ENCODE data around the gene GJA4. TPM values are rescaled to one million over a fixed set of nuclear protein-coding genes. Genes with fewer than 3 reads are reported as not detected.

Gene GJA4
- total RNA-seq, 1 experiment from 2014 or later, result not detected

GRCh38 chr1:34779005-34779404 lies 13.8 kb upstream of the GJA4 start:
- Histone ChIP-seq H4K20me1 (ENCODE audit: low read length) (no peaks in the 10 kb centered on the region), H3K4me3 (ENCODE audit: low read length) (peak overlapping the region; percentile 15; the same call in 1 of the 2 replicates), H3K27me3 (ENCODE audit: low read length) (no peaks in the 10 kb centered on the region), H3K9ac (ENCODE audit: low read length) (0 out of 2 replicates have a peak overlapping the region, but pooled peaks have one; percentile 14), H3K27ac (ENCODE audit: low read length) (peak overlapping the region; percentile 94), H3K36me3 (ENCODE audit: low read depth, low read length) (peaks cover 2% of the 10 kb centered on the region; the same call in 1 of the 2 replicates), H3K9me3 (ENCODE audit: low read length) (no peaks in the 10 kb centered on the region), H3K79me2 (ENCODE audit: low read length) (peaks cover 41% of the 10 kb centered on the region), H3F3A (ENCODE audit: low read length, unreplicated experiment) (no peaks in the 10 kb centered on the region), H2AFZ (ENCODE audit: low read length) (no peak overlapping the region), H3K4me2 (ENCODE audit: low read length) (peak overlapping the region; percentile 66), H3K4me1 (ENCODE audit: insufficient read depth, low read length) (peaks cover 51% of the 10 kb centered on the region), H3K9me2 (replicated peaks; ENCODE audit: low read length) (no peaks in the 10 kb centered on the region)
- intact Hi-C loops (cut with micrococcal nuclease), result loop anchor here (2.0 kb wide), 1 partner anchor 16 kb away; no protein-coding TSS in a partner anchor
- ATAC-seq (no peak), DNase-seq (no peak)
- no TSS peak for BruUV-seq (replicated peaks)
- ChIA-PET POLR2A (ENCODE audit: unreplicated experiment) (interaction anchor here (0.8 kb wide), 1 partner anchor 16 kb away, joined by 3 read pairs; no protein-coding TSS in a partner anchor), CTCF (interaction anchor here (1.2 kb wide), 1 partner anchor 26 kb away, joined by 4 read pairs; no protein-coding TSS in a partner anchor)
- TF ChIP-seq CTCF (conservative IDR thresholded peaks at IDR 0.05; ENCODE audit: low read depth, low read length) (no peak), EZH2 (IDR thresholded peaks at IDR 0.05; ENCODE audit: low read length, unreplicated experiment) (no peak), EZH2phosphoT487 (IDR thresholded peaks at IDR 0.05; ENCODE audit: borderline replicate concordance, low read length) (no peak)

GRCh38 chr1:34779526-34779925 lies 13.3 kb upstream of the GJA4 start:
- intact Hi-C loops (cut with micrococcal nuclease), result loop anchor here (2.0 kb wide), 1 partner anchor 17 kb away; no protein-coding TSS in a partner anchor
- CTCF ChIA-PET, result interaction anchor here (1.2 kb wide), 1 partner anchor 26 kb away, joined by 4 read pairs; no protein-coding TSS in a partner anchor

More at GRCh38 chr1:34779526-34779925, 13.3 kb upstream of the GJA4 start:
- POLR2A ChIA-PET (ENCODE audit: unreplicated experiment), result interaction anchor here (0.8 kb wide), 1 partner anchor 17 kb away, joined by 3 read pairs; no protein-coding TSS in a partner anchor
- no peaks in the 10 kb centered on the region for H4K20me1 ChIP-seq (ENCODE audit: low read length)
- peaks cover 46% of the 10 kb centered on the region for H3K79me2 ChIP-seq (ENCODE audit: low read length)
- peak overlapping the region; percentile 93 for H3K9ac ChIP-seq (ENCODE audit: low read length)
- H2AFZ ChIP-seq (ENCODE audit: low read length), result no peak overlapping the region
- peak overlapping the region; percentile 15; the same call in 1 of the 2 replicates for H3K4me3 ChIP-seq (ENCODE audit: low read length)
- H3K9me3 ChIP-seq (ENCODE audit: low read length), result no peaks in the 10 kb centered on the region
- BruUV-seq (replicated peaks), result no TSS peak
- H3K4me1 ChIP-seq (ENCODE audit: insufficient read depth, low read length), result peaks cover 56% of the 10 kb centered on the region
- no peaks in the 10 kb centered on the region for H3F3A ChIP-seq (ENCODE audit: low read length, unreplicated experiment)
- H3K27me3 ChIP-seq (ENCODE audit: low read length), result no peaks in the 10 kb centered on the region
- DNase-seq (peak; percentile 88), ATAC-seq (peak; percentile 44)
- H3K27ac ChIP-seq (ENCODE audit: low read length), result peak overlapping the region; percentile 94
- TF ChIP-seq EZH2phosphoT487 (IDR thresholded peaks at IDR 0.05; ENCODE audit: borderline replicate concordance, low read length) (no peak), CTCF (conservative IDR thresholded peaks at IDR 0.05; ENCODE audit: low read depth, low read length) (no peak), EZH2 (IDR thresholded peaks at IDR 0.05; ENCODE audit: low read length, unreplicated experiment) (no peak)
- H3K4me2 ChIP-seq (ENCODE audit: low read length), result peak overlapping the region; percentile 98
- H3K36me3 ChIP-seq (ENCODE audit: low read depth, low read length), result peaks cover 7% of the 10 kb centered on the region; the same call in 1 of the 2 replicates
- H3K9me2 ChIP-seq (replicated peaks; ENCODE audit: low read length), result no peaks in the 10 kb centered on the region
